H1 (cell line): ENCODE data around the gene CAMTA1. TPM values are rescaled to one million over a fixed set of nuclear protein-coding genes. Genes with fewer than 3 reads are reported as not detected.

ENCODE experiments used
- EGR1 ChIP-seq: IDR thresholded peaks from 2 replicates; pipeline ENCODE4 v1.6.1; 2011; ENCODE audit warnings: low read depth, low read length, borderline replicate concordance
- EP300 ChIP-seq, 2 experiments: IDR thresholded peaks; 1 replicate in 1 of 2; 2 replicates in 1 of 2; pipeline ENCODE4 v1.6.1; 2011 to 2012; ENCODE audit warnings: low read depth in 2 of 2, low read length in 2 of 2, mild to moderate bottlenecking in 2 of 2, borderline replicate concordance in 1 of 2, inconsistent platforms in 1 of 2, moderate library complexity in 1 of 2
- GABPA ChIP-seq: IDR thresholded peaks from 2 replicates; pipeline ENCODE4 v1.6.1; 2011; ENCODE audit warnings: mild to moderate bottlenecking, low read length, moderate library complexity, borderline replicate concordance; ENCODE audit not compliant: insufficient read depth
- HDAC6 ChIP-seq: IDR thresholded peaks from one replicate; pipeline ENCODE4 v1.7.1; 2012; ENCODE audit warnings: low read depth, mild to moderate bottlenecking, inconsistent platforms, low read length, moderate library complexity
- RAD21 ChIP-seq, 2 experiments: IDR thresholded peaks in 1 of 2; conservative IDR thresholded peaks in 1 of 2; 2 replicates each; pipeline ENCODE4 v1.6.1; 2011; ENCODE audit warnings: low read depth in 2 of 2, low read length in 2 of 2, improper control_type of control experiment in 1 of 2, inconsistent platforms in 1 of 2, mild to moderate bottlenecking in 1 of 2, moderate library complexity in 1 of 2
- RNF2 ChIP-seq: fragments of 200-900, 300-1000 bp; sonication (generic); IDR thresholded peaks from 2 replicates; pipeline ENCODE4 v1.7.1; 2016; ENCODE audit warnings: borderline replicate concordance, low read depth, mild to moderate bottlenecking, antibody characterized with exemption, low read length; ENCODE audit not compliant: poor library complexity, severe bottlenecking; ENCODE audit errors: missing control alignments
- SRF ChIP-seq: IDR thresholded peaks from 2 replicates; pipeline ENCODE4 v1.6.1; 2011; ENCODE audit warnings: mild to moderate bottlenecking, low read depth, low read length, moderate library complexity
- polyA plus RNA-seq, 7 experiments: library from polyadenylated mRNA; depleted of rRNA in 3 of 7; stranded (reverse) in 5 of 7; unstranded in 2 of 7; fragments of >200 nt in 5 of 7; fragments of 200-250 nt in 2 of 7; gene quantifications; 1 replicate in 5 of 7; 2 replicates in 1 of 7; 4 replicates in 1 of 7; pipeline versions ENCODE4 v1.2.1 to v1.2.3, GENCODE V29; 2011 to 2013; ENCODE audit warnings: missing spikeins in 2 of 7, mixed read lengths in 2 of 7
- total RNA-seq: library from RNA; stranded (reverse); fragmentation: NEBNext Ultra II Directional; extraction: Animal tissue kit (Norgen Biotek cat#: 25700); gene quantifications from 2 replicates; pipeline ENCODE4 v1.2.1, GENCODE V29; 2021
- TF ChIP-seq, protein P1 (sequence below), 3 experiments: IDR thresholded peaks; 1 replicate in 2 of 3; 2 replicates in 1 of 3; pipeline versions ENCODE4 v1.5.1 to v1.6.1; 2011; ENCODE audit warnings: low read length in 3 of 3, mild to moderate bottlenecking in 3 of 3, inconsistent platforms in 2 of 3, low read depth in 1 of 3, moderate library complexity in 1 of 3; ENCODE audit not compliant: insufficient read depth in 1 of 3; ENCODE audit errors: control extremely low read depth in 1 of 3
- TF ChIP-seq, protein P2 (sequence below): IDR thresholded peaks from 2 replicates; pipeline ENCODE4 v1.6.1; 2012; ENCODE audit warnings: inconsistent platforms

Gene CAMTA1
- total and polyA plus RNA-seq, 2 of the 8 experiments (the other 6 are each of a cell fraction or from before 2014, with no cell fraction given) = 65.0 to 119 TPM

DNA sequence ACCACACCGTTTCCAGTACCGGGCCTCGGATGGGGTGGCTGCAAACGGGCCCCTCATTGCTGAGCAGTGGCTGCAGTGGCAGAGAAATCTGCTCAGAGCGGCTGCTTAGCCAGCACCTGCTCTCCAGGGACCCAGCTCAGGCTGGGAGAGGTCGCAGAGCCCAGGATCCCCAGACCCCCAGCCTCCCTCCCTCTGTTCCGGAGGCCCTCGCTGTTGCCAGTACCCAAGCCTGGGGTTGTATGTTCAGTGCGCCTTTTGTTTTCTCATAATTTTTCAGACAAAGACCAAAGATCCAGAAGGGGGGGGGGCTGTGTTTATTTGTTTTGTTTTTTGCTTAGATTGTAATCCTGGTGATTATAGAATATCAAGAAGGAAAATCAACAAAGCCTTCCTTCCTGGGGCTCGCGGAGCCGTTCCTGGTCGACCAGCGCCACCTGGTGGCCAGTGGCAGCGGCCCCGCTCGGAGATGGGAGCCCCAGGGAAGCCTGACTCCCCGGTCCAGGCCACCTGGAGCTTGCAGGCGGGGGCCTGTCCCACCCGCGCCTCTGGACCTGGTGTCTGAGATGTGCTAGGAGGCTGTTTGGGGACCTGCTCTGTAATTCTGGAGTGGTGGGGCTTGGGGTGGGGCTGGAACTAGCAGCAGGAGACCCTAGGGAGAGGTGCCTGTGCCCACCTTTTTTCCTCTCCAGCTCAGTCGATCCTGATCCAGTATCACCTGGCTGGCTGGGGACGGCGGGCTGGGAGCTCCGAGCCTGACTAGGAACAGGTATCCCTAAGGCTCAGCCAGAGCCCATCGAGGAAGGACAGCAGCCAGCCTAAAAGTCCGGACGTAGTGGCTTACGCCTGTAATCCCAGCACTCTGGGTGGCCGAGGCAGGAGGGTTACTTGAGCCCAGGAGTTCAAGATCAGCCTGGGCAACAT, 862.0 kb downstream of the CAMTA1 start (continued):
- TF ChIP-seq EP300 (IDR thresholded peaks at IDR 0.05; ENCODE audit: borderline replicate concordance in 1 of 2, low read depth in 2 of 2, low read length in 2 of 2) (no peak), HDAC6 (no peak), GABPA (0 out of 2 replicates have a peak, but pooled peaks have one; percentile 3), EGR1 (no peak), SRF (no peak), RAD21 (IDR thresholded peaks at IDR 0.05 in 1 of 2, conservative IDR thresholded peaks at IDR 0.05 in 1 of 2; ENCODE audit: low read depth in 2 of 2, low read length in 2 of 2) (peak; percentile 90 to 91), RNF2 (no peak)
- TF ChIP-seq, protein P1, sequence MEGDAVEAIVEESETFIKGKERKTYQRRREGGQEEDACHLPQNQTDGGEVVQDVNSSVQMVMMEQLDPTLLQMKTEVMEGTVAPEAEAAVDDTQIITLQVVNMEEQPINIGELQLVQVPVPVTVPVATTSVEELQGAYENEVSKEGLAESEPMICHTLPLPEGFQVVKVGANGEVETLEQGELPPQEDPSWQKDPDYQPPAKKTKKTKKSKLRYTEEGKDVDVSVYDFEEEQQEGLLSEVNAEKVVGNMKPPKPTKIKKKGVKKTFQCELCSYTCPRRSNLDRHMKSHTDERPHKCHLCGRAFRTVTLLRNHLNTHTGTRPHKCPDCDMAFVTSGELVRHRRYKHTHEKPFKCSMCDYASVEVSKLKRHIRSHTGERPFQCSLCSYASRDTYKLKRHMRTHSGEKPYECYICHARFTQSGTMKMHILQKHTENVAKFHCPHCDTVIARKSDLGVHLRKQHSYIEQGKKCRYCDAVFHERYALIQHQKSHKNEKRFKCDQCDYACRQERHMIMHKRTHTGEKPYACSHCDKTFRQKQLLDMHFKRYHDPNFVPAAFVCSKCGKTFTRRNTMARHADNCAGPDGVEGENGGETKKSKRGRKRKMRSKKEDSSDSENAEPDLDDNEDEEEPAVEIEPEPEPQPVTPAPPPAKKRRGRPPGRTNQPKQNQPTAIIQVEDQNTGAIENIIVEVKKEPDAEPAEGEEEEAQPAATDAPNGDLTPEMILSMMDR (IDR thresholded peaks at IDR 0.05; ENCODE audit: control extremely low read depth in 1 of 3, insufficient read depth in 1 of 3, low read depth in 1 of 3, low read length in 3 of 3) = peak; percentile 76 to 90 (median 81)
- TF ChIP-seq, protein P2, sequence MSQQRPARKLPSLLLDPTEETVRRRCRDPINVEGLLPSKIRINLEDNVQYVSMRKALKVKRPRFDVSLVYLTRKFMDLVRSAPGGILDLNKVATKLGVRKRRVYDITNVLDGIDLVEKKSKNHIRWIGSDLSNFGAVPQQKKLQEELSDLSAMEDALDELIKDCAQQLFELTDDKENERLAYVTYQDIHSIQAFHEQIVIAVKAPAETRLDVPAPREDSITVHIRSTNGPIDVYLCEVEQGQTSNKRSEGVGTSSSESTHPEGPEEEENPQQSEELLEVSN = no peak
- TF ChIP-seq, all 59 proteins: peak for 3
